LNCAP (cell line): ENCODE measurements around the gene P2RY6.

Source experiments
- CTCF ChIP-seq: fragments of 450-650 bp; IDR thresholded peaks from 2 replicates; pipeline ENCODE4 v1.5.1; 2017; ENCODE audit warnings: mild to moderate bottlenecking

P2RY6 gene

GRCh38 chr11:73259406-73260126, 12.6 kb upstream of the P2RY6 start:
- no peak for TF ChIP-seq CTCF

- TF ChIP-seq CTCF, result no peak
Measured at GRCh38 chr11:73260127-73260457, 12.0 kb upstream of the P2RY6 start.

DNA sequence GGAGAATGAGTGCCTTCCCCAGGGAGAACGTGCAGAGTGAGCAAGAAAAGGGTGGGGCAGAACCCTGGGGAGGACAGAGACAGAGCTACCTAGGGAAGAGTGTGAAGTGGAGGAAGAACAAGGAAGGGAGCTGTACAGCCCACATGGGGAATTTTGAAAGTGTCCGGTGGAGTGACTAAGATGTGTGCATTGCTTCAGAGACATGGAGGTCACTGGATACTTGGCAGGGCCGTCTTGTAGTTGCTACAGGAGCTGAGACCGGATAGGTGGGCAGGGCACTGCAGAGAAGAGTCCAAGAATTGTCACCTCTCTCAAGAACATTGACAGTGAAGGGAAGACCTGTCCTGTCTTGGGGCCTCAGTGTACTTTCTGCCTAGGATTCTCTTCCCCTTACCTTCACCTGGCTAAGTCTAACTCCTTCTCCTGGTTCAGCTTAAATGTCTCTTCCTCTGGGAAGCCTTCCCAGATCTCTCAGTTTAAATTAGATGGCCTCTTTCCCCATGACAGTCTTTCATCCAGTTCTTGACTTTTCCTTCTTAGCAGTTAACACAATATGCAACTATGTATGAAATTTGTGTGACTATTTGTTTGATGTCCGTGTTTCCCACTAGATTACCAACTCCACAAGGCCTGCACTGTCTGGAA, 9.2 kb upstream of the P2RY6 start:
- TF ChIP-seq CTCF, result no peak

GRCh38 chr11:73263640-73264039, 8.5 kb upstream of the P2RY6 start:
- no peak for TF ChIP-seq CTCF

- TF ChIP-seq CTCF, result no peak
Measured at GRCh38 chr11:73265278-73265810, 6.8 kb upstream of the P2RY6 start.

GRCh38 chr11:73265853-73266645, 6.1 kb upstream of the P2RY6 start:
- TF ChIP-seq CTCF, result no peak

DNA sequence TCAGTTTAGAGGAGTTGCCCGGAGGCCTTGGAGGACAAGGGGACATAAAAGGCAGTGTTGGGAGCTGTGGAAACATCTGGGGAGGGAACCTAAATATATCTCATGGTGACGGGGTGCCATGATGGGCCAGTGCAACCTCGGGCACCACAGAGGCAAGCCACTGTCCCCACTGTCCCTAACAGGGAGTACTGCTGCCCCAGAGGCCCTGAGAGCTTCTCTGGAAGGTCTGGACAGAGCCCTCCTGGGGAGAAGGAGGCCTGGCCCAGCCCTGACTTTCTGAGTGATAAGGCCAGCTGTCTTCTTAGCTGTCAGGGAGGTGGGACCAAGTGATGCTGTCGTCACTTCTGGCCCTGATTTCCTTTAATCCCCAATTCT, 5.5 kb upstream of the P2RY6 start:
- no peak for TF ChIP-seq CTCF
